Measurements from ENCODE around the gene GPHA2. TPM values are rescaled to one million over a fixed set of nuclear protein-coding genes. Genes with fewer than 3 reads are reported as not detected.

The GPHA2 gene
- total and polyA plus RNA-seq, 2 of the 13 experiments (the other 11 are each of a cell fraction or from before 2014, with no cell fraction given): 13.0 to 19.1 TPM

DNA sequence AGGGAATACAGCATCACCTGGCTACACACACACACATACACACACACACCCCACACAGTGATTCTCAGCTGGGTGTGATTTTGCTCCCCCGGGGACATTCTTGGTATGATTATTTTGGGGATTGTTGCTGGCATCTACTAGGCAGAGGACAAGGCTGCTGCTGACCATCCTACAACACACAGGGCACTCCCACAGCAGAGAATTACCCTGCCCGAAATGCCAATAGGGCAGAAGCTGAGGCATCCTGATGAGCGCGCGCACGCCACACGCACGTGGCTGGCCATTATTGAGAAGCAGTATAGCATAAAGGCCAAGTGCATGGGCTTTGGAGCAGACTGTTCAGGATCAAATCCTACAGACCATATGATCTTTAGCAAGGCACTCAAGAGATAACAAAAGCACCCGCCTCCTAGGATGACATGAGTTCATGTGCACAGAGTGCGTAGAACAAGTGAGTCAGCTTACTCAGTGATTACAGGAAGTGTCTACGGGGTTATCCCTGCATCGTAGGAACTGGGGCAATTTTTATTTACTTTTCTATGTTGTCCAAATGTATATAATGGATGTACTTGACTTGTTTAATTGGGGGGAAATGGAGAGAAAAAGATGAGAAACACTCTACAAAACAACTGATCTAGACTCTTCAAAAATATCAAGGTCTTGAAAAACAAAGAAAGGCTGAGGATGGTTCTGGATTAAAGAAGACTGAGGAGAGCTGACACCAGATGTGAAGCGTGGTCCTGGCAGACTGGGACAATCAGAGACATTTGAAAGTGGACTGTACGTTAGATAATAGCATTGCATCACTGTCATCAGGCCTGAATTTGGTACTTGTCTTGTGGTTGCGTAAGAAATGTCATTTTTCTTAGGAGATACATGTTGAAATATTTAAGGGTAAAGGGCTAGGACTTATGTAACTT, 50.1 kb downstream of the GPHA2 start (continued):
- TF ChIP-seq, protein P1, sequence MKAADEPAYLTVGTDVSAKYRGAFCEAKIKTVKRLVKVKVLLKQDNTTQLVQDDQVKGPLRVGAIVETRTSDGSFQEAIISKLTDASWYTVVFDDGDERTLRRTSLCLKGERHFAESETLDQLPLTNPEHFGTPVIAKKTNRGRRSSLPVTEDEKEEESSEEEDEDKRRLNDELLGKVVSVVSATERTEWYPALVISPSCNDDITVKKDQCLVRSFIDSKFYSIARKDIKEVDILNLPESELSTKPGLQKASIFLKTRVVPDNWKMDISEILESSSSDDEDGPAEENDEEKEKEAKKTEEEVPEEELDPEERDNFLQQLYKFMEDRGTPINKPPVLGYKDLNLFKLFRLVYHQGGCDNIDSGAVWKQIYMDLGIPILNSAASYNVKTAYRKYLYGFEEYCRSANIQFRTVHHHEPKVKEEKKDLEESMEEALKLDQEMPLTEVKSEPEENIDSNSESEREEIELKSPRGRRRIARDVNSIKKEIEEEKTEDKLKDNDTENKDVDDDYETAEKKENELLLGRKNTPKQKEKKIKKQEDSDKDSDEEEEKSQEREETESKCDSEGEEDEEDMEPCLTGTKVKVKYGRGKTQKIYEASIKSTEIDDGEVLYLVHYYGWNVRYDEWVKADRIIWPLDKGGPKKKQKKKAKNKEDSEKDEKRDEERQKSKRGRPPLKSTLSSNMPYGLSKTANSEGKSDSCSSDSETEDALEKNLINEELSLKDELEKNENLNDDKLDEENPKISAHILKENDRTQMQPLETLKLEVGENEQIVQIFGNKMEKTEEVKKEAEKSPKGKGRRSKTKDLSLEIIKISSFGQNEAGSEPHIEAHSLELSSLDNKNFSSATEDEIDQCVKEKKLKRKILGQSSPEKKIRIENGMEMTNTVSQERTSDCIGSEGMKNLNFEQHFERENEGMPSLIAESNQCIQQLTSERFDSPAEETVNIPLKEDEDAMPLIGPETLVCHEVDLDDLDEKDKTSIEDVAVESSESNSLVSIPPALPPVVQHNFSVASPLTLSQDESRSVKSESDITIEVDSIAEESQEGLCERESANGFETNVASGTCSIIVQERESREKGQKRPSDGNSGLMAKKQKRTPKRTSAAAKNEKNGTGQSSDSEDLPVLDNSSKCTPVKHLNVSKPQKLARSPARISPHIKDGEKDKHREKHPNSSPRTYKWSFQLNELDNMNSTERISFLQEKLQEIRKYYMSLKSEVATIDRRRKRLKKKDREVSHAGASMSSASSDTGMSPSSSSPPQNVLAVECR (CRISPR knock-in tag; IDR thresholded peaks at IDR 0.05; ENCODE audit: borderline replicate concordance): peak; percentile 34; the same call in 1 of the 2 replicates
- TF ChIP-seq ZNF234 (CRISPR knock-in tag; conservative IDR thresholded peaks at IDR 0.05) (no peak), CEBPB (IDR thresholded peaks at IDR 0.05; ENCODE audit: borderline replicate concordance, low read depth, low read length) (peak; percentile 92), SP5 (CRISPR knock-in tag; IDR thresholded peaks at IDR 0.05; ENCODE audit: borderline replicate concordance, low read depth) (peak; percentile 38; the same call in 1 of the 2 replicates), KDM2A (CRISPR knock-in tag; IDR thresholded peaks at IDR 0.05; ENCODE audit: borderline replicate concordance, low read depth) (peak; percentile 58; the same call in 1 of the 2 replicates), SALL1 (CRISPR knock-in tag; IDR thresholded peaks at IDR 0.05) (peak; percentile 49; the same call in 1 of the 2 replicates), HNF4A (CRISPR knock-in tag; IDR thresholded peaks at IDR 0.05) (peak; percentile 22), MXI1 (IDR thresholded peaks at IDR 0.05; ENCODE audit: borderline replicate concordance, low read depth, low read length) (peak; percentile 67; the same call in 1 of the 3 replicates), IRF2 (CRISPR knock-in tag; IDR thresholded peaks at IDR 0.05) (no peak), MIER2 (CRISPR knock-in tag; IDR thresholded peaks at IDR 0.05) (no peak), ZBTB21 (CRISPR knock-in tag; IDR thresholded peaks at IDR 0.05) (peak; percentile 29; the same call in 1 of the 2 replicates), PHF21A (CRISPR knock-in tag; IDR thresholded peaks at IDR 0.05) (peak; percentile 22; the same call in 1 of the 2 replicates), ZNF780A (CRISPR knock-in tag; IDR thresholded peaks at IDR 0.05) (peak; percentile 48; the same call in 1 of the 2 replicates), ZNF331 (CRISPR knock-in tag; IDR thresholded peaks at IDR 0.05) (0 out of 2 replicates have a peak, but pooled peaks have one; percentile 17), CREB1 (IDR thresholded peaks at IDR 0.05) (0 out of 2 replicates have a peak, but pooled peaks have one; percentile 14), CREB1 (CRISPR knock-in tag; IDR thresholded peaks at IDR 0.05) (no peak; the same call in 1 of the 2 replicates), ETV5 (CRISPR knock-in tag; IDR thresholded peaks at IDR 0.05; ENCODE audit: borderline replicate concordance) (peak; percentile 76; the same call in 1 of the 2 replicates), RCOR2 (CRISPR knock-in tag; IDR thresholded peaks at IDR 0.05) (0 out of 2 replicates have a peak, but pooled peaks have one; percentile 53)
- TF ChIP-seq, protein P2, sequence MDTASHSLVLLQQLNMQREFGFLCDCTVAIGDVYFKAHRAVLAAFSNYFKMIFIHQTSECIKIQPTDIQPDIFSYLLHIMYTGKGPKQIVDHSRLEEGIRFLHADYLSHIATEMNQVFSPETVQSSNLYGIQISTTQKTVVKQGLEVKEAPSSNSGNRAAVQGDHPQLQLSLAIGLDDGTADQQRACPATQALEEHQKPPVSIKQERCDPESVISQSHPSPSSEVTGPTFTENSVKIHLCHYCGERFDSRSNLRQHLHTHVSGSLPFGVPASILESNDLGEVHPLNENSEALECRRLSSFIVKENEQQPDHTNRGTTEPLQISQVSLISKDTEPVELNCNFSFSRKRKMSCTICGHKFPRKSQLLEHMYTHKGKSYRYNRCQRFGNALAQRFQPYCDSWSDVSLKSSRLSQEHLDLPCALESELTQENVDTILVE (CRISPR knock-in tag; IDR thresholded peaks at IDR 0.05): peak; percentile 19; the same call in 1 of the 2 replicates
- TF ChIP-seq, protein P3, sequence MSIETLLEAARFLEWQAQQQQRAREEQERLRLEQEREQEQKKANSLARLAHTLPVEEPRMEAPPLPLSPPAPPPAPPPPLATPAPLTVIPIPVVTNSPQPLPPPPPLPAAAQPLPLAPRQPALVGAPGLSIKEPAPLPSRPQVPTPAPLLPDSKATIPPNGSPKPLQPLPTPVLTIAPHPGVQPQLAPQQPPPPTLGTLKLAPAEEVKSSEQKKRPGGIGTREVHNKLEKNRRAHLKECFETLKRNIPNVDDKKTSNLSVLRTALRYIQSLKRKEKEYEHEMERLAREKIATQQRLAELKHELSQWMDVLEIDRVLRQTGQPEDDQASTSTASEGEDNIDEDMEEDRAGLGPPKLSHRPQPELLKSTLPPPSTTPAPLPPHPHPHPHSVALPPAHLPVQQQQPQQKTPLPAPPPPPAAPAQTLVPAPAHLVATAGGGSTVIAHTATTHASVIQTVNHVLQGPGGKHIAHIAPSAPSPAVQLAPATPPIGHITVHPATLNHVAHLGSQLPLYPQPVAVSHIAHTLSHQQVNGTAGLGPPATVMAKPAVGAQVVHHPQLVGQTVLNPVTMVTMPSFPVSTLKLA (IDR thresholded peaks at IDR 0.05): peak; percentile 60
- TF ChIP-seq, protein P4, sequence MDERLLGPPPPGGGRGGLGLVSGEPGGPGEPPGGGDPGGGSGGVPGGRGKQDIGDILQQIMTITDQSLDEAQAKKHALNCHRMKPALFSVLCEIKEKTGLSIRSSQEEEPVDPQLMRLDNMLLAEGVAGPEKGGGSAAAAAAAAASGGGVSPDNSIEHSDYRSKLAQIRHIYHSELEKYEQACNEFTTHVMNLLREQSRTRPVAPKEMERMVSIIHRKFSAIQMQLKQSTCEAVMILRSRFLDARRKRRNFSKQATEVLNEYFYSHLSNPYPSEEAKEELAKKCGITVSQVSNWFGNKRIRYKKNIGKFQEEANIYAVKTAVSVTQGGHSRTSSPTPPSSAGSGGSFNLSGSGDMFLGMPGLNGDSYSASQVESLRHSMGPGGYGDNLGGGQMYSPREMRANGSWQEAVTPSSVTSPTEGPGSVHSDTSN (CRISPR knock-in tag; IDR thresholded peaks at IDR 0.05): no peak

Data from HepG2 (cell line).